GM21786 (cell line): ENCODE measurements around the gene SLC5A10.

Experiments
- ATAC-seq: cut with Tn5 transposase; IDR thresholded peaks from one replicate; pipeline ENCODE4 v1.9.1; 2021; ENCODE audit not compliant: unreplicated experiment

The SLC5A10 gene

DNA sequence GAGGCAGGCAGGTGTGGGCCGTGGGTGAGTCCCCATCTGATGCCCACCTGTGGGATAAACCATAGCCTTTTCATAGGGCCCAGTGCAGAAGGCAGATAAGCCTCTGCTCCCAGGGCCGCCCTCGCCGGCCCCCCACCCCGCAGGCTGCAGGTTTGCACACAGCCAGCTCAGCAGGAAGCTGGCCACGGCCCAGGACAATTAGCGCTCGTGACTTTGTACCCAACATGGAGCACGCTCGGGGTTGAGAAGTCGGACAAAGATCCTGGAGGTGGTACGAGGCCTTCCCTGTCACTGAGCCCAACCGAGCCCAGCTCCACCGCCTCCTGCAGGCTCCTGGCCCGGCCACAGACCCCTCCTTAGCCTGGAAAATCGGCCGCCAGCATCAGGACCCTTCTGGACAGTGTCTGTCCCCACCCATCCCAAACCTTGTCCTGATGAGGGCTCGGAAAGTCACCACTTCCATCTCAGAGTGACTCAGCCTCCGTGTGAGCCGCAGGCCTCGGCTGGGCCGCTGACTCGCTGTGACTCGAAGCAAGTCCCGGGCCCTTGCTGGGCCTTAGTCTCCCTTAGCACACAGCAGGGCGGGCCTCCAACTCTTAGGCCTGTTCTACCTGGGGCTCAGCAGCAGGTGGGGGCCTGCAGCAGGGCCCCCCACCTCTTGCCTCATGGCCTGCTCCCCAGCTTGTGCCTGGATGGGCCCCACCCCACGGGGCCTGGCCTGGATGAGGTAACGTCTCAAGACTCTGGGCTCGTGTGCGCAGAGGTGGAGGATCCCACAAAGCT, 29.9 kb downstream of the SLC5A10 start:
- no peak for ATAC-seq

DNA sequence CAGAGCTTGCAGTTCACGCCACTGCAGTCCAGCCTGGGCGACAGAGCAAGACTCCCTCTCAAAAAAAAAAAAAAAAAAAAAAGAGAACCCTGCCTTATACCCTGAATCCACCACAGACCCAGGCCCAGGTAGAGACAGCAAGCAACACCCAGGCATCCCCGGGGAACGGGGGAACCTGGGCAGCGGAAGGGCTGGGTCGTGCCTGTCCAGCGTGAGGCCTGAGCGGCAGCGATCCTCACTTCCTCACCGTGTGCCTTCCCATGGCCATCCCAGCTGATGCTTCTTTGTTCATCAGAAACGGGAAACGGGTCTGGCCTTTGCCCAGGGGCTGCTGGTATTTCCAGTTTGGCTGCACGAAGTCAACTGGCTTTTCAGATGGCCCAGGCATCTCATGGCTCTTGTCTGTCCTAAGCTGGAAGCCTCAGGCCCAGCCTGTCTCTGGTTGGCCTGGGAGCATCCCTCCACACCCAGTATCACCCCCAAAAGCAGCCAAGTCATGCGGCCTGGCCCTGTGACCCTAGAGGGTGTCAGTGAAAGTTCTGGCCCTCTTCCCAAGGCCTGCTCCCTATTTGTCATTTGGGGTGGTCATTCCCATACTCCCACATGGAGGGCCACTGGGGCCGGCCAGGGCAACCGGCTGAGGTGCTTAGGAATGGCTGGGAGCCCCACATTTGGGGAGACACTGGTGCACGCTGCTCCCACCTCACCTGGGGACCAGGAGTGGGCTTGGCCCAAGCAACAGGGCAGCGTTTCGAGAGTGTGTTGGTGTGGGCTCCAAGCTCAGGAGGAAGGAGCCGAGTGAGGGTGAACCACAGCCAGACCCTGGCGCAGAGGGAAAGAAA, 32.5 kb downstream of the SLC5A10 start:
- no peak for ATAC-seq

DNA sequence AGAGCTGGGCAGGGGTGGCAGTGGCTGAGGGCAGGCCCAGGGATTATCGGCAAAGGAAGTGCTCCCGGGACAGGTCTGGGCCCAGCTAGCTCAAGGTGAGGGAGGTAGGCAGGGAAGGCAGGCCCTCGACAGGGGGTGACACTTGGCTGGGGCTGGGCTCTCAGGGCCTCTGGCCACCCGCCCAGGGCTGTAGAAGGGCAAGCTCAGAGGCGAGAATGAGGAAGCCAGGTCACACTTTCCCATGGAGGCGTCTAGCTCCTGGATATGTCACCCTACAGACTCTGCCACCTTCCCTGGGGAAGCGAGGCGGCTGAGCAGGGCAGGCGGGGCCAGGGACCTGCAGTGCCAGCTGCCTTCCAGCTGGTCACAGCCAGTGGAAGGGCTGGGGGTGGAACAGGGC, 33.5 kb downstream of the SLC5A10 start:
- no peak for ATAC-seq

DNA sequence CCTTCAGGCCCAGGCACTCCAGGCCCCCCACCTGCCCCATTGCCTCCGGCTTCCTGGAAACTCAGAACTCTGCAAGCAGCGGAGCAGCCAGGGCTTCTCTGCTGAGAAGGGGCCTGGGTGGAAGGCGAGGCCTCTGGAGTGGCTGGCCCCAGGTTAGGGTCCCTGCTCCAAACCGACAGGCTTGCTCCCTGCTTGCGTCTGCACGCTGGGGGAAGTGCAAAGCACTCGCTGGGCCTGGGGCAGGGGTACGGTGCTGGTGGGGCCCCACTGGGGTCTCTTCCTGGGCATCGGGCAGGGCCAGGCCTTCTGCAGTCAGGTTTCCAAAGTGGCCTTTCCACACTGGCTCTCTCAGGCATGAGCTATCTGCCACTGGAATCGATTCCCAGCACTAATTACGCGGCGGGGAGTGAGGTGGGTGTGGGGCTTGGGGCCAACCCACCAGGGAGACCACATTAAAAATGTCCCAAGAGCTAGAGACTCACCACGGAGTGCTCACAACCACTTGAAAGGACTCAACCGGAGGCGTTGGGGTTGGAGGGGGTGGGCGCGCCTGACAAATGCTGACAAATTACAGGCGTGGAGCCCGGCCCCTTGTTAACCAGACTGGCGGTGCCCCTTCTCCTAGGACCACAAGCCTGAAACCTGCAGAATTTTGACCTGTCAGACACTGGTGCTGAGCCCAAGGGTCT, 34.7 kb downstream of the SLC5A10 start:
- no peak for ATAC-seq

DNA sequence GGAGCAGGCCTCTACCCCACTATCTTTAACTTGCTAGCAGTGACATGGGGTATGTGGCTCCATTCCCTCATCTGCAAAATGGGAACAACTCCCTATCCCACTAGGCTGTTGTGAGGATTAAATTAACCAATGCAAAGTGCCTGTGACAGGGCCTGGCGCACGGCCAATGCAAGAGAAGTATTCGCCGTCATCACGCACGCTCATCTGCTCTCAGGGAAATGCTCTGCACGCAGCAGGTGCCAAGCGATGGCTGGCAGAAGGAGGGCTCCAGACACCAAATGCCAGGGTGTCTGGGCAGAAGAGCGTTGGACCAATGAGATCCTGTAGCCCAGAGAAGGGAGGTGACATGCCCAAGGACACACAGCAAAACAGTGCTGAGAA, 35.3 kb downstream of the SLC5A10 start:
- ATAC-seq: no peak

DNA sequence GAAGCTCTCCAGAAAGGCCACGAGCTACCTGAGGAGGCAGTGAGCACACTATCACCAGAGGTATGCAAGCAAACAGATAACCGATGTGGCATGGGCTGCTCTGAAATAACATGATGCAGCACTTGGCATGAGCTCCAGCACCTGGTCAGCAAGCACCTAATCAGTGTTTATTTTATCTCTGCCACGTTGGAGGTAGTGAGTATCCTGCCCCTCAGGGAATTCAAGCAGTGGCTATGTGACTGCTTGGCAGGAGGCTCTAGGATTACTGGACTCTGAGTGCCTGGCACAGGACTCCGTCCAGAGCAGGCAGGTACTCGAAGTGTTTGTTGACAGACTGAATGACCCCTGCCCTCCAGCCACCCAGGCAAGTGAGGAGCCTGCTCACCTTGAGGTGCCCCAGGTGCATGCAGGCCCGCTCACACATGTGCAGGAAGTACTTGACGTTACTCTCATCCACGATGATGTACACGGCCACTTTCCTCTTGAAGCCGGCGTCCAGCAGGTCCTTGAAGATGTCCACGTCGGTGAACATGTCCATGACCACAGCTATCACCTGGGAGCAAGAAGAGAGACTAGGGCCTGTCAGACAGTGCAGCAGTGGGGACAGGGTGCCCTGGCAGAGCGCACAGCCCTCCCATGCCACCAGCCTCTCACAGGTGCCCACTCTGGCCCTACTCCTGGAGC, 36.0 kb downstream of the SLC5A10 start:
- ATAC-seq: no peak

DNA sequence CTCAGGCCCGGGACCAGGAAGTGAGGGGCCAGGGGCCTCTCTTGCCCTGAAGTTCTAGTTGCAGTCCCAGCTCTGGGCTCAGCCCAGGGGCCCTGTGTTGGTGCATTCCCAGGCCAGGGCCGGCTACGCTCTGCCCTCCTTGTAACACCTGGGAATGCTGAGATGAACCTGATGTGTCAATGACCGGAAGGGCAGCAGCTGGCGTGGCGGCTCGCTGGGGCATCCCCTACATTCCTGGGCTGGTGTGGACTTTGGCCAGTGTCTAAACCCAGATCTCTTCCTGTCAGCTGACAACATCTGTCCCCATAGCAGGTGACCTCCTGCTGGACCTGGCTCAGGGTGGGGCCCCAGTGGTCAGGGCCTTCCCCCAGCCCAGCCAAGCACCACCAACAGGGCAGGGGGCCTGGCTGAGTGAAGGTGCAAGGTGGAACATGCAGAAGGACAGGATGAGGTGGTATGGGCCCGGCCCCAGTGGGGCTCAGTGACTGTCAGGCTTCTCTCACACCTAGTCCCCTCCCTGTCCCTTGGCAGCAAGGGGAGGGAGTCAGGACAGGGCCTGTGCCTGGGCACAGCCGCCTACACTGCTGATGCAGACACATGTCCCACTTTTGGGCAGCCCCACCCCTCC, 36.7 kb downstream of the SLC5A10 start:
- ATAC-seq: no peak

DNA sequence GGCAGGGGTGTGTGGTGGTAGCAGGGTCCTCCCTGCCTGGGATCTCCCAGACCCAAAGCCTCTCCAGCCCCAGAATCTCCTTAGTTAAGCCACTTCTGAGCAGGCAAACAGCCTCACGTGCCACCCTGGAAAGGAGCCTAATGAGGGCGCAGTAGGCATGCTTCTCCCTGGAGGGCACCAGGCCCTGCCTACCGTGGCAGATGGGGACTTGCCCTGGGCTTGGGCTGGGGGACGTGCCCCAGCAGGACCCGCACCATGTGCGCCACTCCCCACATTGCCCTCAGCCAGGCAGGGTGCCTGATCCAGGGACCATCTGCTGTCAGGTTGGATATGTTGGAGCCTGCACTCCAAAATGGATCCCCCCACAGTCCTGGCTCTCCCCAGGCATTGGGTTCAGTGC, 38.4 kb downstream of the SLC5A10 start:
- ATAC-seq: no peak

DNA sequence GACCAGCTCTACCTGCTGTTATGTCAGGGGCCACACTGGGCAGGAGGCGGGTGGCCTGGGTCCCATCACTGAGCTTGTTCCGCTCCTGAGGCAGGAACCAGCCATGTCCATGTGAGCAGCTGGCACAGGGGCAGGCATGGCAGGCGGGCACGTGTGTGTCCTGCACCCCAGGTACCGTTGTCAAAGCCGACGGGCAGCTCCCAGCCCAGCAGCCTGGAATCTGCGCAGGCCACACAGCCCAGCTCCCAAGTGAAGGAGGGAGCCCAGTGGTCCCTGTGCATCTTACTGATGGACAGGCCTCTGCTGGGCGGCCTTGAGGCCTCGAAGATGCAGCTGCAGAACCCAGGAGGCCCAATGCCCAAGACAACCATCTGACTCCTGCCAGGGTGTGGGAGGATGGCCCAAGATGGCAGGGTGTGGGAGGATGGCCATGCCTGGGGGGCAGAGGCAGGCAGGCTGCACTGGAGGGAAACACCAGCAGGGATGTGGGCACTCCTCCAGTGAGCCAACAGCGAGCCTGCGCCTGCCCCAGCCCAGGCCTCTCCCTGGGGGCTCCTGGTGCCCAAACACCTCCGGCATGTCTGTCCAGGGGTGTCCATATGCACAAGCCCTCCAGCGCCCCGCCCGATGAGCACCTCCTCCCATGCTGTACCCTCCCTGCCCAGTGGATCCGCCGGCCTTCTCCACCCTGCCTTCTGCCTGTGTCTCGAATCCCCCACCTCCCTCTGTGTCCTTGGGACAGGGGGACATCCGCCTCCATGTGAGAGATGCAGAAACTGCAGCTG, 39.8 kb downstream of the SLC5A10 start:
- ATAC-seq: no peak

DNA sequence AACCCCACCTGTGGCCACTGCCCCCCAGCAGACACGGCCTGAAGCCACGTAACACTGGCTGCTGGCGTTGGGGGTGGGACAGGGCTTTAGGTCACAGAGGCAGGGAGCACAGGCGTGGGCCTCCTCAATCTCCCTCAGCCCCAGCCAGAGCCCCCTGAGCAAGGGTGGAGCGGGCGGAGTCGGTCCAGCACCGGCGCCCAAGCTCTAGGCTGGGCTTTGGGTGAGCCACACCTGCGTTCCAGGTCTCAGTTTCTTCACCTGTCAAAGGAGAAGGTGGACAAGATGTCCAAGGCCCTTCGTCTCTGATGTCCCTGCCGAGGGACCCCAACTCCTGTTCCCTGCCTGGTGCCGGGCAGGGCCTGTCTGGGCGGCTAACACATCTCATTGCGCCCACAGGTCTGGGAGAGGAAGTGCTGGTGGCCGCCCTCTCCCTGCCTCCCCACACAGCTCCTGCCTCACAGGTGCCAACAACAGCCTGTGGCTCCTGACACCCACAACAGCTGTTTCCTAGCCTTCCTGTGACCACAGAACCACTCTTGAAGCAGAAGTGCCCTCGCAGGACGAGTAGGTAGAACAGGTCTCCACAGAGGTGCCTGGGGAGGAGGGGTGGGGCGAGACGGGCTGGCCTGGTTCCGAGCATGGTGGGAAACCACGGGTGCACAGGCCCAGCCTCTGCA, 40.6 kb downstream of the SLC5A10 start:
- ATAC-seq: no peak

DNA sequence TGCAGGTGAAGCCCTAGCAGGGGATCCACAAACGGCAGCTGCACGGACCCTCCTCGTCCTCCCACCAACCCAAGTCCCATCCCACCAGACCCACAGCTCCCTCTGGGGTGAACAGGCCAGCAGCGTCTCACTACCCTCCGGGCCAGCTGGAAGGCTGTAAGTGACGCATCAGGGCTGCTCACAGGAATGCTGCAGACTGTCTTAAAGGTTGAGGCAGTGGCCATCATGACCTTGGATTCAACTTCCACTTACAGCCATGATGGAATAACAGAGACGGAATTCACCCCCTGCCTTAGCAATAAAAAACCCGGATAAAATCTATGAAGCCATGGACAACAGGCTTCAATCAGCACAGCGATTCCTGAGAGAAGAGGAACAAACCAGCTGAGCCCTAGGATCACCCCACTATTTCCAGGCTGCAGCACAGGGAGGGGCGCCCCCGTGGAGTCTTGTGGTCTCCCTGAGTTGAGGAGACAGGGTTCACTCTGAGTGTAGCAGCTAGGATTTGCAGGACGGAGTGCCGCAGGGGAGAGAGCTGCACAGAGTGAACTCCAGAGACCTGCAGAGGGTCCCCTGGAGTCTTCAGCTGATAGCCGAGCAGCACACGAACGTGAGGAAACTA, 42.1 kb downstream of the SLC5A10 start:
- ATAC-seq: no peak

DNA sequence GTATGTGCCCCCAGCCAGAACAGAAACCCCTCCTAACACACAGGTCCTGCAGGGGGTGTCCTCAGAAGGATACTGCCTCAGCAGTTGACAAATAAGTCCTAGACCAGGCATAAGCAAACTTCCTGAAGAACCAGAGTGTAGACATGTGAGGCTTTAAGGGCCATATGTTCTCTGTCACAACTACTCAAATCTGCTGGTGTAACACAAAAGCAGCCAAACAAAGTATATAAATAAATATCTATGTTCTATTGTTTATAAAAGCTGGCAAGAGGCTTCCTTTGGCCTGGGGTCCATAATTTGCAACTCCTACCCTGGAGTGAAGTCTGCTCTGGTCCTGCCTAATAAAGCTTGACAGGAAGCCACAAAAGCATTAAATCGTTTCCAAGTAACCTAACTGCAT, 42.7 kb downstream of the SLC5A10 start:
- no peak for ATAC-seq

DNA sequence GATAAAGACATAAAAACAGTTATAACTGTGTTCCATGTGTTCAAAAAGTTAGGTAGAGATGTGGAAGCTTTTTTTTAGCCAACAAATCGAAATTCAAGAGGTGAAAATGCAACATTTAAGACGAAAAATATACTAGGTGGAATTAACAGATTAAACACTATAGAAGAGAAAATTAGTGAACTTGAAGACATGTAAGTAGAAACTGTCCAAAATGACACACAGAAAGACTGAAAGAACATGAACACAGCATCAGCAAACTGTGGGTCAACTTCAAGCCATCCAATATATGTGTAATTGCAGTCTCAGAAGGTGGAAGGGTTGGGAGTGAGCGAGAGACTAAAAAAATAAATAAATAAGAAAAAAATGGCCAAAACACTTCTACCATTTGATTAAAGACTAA, 43.3 kb downstream of the SLC5A10 start:
- ATAC-seq: no peak

DNA sequence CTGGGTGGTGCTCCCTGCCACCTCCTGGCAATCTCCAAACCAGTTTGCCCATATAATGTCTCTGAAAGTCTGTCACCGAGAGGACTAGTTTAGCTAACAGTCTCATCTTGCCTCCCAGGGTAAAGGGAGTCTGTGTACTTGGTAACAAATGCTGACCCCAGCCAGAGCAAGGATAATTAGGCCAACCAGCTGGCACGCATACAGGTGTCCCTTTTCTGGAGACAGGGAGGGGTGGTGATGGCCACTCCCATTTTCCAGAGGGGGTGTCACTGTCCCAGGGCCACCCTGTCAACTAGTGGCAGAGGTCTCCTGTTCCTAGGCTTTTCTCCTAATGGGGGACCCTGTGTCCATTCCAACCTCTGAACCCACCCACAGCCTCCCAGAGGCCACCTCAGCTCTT, 44.5 kb downstream of the SLC5A10 start:
- no peak for ATAC-seq

DNA sequence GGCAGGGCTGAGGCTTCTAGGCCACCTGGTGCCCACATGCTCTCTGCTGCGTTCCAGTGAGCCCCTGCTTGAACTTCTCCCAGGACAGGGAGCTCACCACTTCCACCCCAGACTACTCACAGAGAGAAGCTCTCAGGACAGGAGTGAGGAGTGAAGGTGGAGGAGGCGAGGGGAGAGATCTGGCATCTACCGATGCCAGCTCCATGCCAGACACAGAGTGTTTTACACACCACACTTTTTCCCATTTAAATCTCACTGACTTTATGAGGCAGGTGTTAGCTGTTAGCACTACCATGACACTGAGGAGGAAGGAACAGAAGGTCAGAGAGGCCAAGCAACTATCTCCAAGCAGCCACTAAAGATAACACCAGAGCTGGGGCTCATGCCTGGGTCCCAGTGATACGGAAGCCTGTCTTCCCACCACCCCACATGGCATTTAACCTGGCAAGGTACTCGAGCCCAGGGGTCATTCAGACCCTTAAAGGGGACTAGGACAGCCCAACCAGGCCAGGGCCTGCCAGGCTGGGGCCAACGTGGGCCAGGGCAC, 45.8 kb downstream of the SLC5A10 start:
- ATAC-seq: no peak

DNA sequence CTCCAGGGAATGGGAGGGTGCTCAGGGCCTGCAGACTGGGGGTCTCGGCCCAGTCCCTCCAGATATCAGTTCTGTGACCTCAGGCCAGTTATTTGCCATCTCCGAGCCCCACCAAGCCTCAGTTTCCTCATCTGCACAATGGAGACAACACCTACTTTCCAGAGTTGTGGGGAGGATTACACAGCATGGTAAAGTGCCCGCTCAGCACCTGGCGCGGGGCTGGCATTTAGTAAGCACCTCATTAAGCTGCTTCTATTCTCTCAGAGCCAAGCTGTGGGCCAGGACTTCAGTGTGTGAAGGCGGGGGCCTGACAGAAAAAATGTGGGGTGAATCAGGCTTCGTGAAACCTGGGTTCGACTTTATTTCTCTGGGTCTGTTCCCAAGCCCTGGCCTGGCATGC, 47.4 kb downstream of the SLC5A10 start:
- ATAC-seq: no peak

DNA sequence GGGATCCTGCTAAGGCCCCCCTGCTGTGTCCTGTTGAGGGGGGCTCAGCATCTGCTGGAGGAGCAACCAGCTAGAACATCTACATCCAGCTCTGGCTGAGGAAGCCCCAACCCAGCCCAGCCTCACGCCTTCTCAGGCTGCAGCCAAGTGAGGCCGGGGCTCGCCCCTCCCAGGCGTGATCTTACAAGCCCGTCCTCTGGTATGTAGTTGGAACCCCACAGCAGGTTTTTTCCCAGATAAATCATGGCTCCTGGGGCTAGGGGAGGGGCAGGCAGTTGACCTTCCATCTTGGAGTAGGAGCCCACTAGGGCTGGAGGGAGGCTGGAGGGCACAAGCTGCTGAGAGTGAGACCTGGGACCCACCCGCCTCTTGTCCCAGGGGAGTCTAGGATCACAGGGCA, 47.9 kb downstream of the SLC5A10 start:
- ATAC-seq: no peak

DNA sequence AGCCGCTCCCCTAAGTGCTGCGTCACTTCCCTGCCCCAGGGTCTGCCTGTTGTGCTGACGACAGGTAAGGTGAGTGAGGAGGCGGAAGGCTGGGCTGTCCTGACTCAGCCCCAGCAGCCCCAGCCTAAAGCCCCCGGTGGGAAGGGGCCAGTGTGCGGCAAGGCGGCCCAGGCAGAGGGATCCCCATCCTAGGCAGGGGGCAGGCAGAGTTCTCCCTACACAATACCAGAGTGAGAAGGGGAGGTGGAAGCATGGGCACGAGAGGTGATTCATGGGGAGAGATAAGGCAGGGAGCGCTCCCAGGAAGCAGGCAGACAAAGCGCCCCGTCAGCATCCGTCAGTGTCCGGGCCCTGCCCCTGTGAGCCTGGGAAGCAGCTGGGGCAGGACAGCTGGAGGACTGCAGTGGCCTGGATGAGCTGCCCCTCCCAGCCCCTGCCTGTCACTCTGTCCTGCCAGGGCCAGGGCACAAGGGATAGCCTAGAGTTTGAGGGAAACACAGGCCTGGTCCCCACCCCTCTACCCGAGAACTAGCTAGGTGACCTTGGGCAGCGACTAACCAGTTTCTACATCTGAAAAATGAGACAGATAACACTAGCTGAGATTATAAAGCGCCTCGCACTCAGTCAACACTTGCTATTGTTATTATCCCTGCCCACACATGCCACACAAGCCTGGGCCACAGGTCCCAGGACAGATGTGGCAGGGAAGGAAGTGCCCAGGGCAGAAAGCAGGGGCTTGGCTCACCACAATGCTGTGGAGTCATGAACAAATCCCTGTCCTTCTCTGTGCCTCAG, 48.8 kb downstream of the SLC5A10 start:
- ATAC-seq: no peak
